Mesendoderm (in vitro differentiated cells): ENCODE measurements around the gene QSOX2.

Source experiments
- DNase-seq: peaks from one replicate; pipeline ENCODE4 v3.0.0; 2013
- H2AK5ac ChIP-seq: 2 replicates; pipeline ENCODE4 v1.6.1; 2013; ENCODE audit warnings: low read length, inconsistent platforms
- H2BK120ac ChIP-seq: 2 replicates; pipeline ENCODE4 v1.6.1; 2013; ENCODE audit warnings: low read depth, mild to moderate bottlenecking, low read length, moderate library complexity, mixed read lengths
- H2BK15ac ChIP-seq: replicated peaks from 2 replicates; pipeline ENCODE4 v1.6.1; 2013; ENCODE audit warnings: low read depth, mild to moderate bottlenecking, moderate library complexity
- H2BK5ac ChIP-seq: 2 replicates; pipeline ENCODE4 v1.6.1; 2013; ENCODE audit warnings: low read length, inconsistent platforms
- H3K18ac ChIP-seq: 2 replicates; pipeline ENCODE4 v1.6.1; 2013; ENCODE audit warnings: mild to moderate bottlenecking, low read length, mixed read lengths
- H3K23ac ChIP-seq: one replicate; pipeline ENCODE4 v1.6.1; 2013; ENCODE audit warnings: low read length
- H3K27ac ChIP-seq: 2 replicates; pipeline ENCODE4 v1.5.1; 2013; ENCODE audit warnings: low read depth, mild to moderate bottlenecking, inconsistent platforms, low read length, moderate library complexity
- H3K27me3 ChIP-seq: 2 replicates; pipeline ENCODE4 v1.6.1; 2013; ENCODE audit warnings: low read length, control low read depth, mild to moderate bottlenecking, inconsistent platforms; ENCODE audit not compliant: insufficient read depth, poor library complexity
- H3K36me3 ChIP-seq: 2 replicates; pipeline ENCODE4 v1.6.1; 2013; ENCODE audit warnings: low read length, inconsistent platforms; ENCODE audit not compliant: control insufficient read depth, insufficient read depth
- H3K4ac ChIP-seq: one replicate; pipeline ENCODE4 v1.6.1; 2013; ENCODE audit warnings: low read depth, mild to moderate bottlenecking, low read length, moderate library complexity
- H3K4me1 ChIP-seq: 2 replicates; pipeline ENCODE4 v1.6.1; 2013; ENCODE audit warnings: low read depth, low read length, inconsistent platforms; ENCODE audit not compliant: control insufficient read depth
- H3K4me2 ChIP-seq: 2 replicates; pipeline ENCODE4 v1.6.1; 2013; ENCODE audit warnings: low read length
- H3K4me3 ChIP-seq: 2 replicates; pipeline ENCODE4 v1.5.1; 2013; ENCODE audit warnings: mild to moderate bottlenecking, low read length
- H3K56ac ChIP-seq: one replicate; pipeline ENCODE4 v1.6.1; 2013; ENCODE audit warnings: low read length
- H3K79me1 ChIP-seq: 2 replicates; pipeline ENCODE4 v1.6.1; 2013; ENCODE audit warnings: low read length, inconsistent platforms
- H3K79me2 ChIP-seq: 2 replicates; pipeline ENCODE4 v1.6.1; 2013; ENCODE audit warnings: mild to moderate bottlenecking, low read length; ENCODE audit not compliant: control insufficient read depth, insufficient read depth
- H3K9ac ChIP-seq: 2 replicates; pipeline ENCODE4 v1.6.1; 2013; ENCODE audit warnings: low read length, inconsistent platforms
- H4K5ac ChIP-seq: one replicate; pipeline ENCODE4 v1.6.1; 2013; ENCODE audit warnings: low read length
- H4K8ac ChIP-seq: one replicate; pipeline ENCODE4 v1.6.1; 2013; ENCODE audit warnings: low read depth, mild to moderate bottlenecking, control low read depth, low read length, moderate library complexity
- WGBS: extraction: QIAGEN DNeasy Blood & Tissue Kit; methylation state at CpG from one replicate; pipeline ENCODE4 v1.1.7; 2013; ENCODE audit warnings: low lambda C conversion rate, missing lambda C conversion rate; ENCODE audit not compliant: insufficient coverage; ENCODE audit errors: extremely low coverage; 5-methylcytosine and 5-hydroxymethylcytosine counted together

Gene QSOX2

DNA sequence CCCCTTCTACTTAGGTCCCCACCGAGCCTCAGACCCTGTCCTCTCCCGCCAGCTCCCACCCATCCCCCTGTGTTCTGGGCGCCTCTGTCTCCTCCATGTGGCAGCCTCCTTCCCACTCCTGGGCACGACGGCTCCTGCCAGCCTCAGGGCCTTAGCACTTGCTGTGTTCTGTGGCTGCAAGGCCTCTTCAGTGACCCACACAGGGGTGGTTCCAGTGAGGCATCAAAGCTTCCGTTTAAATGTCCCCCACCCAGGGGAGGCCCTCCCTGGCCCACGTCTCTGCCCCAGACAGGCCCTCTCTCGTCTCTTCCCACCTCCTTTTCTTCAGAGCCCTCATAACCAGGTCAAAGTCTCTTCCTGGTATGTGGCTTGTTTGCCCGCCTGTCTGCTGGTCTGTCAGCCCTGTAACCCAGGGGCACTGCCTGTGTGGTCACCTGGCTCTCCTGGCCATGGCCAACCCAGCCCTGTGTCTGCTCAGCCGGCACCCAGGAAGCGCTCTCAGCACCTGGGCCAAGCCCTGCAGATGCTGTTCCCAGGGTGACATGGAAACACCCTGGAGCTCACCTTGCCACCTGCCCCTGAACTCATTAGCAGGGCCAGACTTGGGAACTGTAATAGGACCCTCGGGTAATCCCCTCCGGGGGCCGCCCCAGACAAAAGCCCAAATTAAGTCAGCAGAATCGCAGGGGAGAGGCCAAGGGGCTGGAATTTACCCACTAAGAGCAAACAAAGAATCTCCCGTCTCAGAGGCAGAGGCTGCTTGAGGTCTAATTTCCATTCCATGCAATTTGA, 74.4 kb downstream of the QSOX2 start:
- peak; percentile 86 for DNase-seq
- Histone ChIP-seq H3K27ac (peak overlapping the region; percentile 25), H3K36me3 (no peaks in the 10 kb centered on the region), H3K4me1 (peaks cover 3% of the 10 kb centered on the region), H3K79me2 (no peaks in the 10 kb centered on the region), H3K27me3 (no peaks in the 10 kb centered on the region), H3K4me3 (no peak overlapping the region), H2BK15ac (no peak overlapping the region), H2BK5ac (no peak overlapping the region), H3K4me2 (no peak overlapping the region), H3K4ac (no peak overlapping the region), H3K79me1 (no peaks in the 10 kb centered on the region), H4K5ac (no peak overlapping the region), H2BK120ac (no peak overlapping the region), H4K8ac (no peak overlapping the region), H3K18ac (no peak overlapping the region), H3K9ac (peak overlapping the region; percentile 27), H3K56ac (peak overlapping the region; percentile 60), H2AK5ac (no peak overlapping the region), H3K23ac (peak overlapping the region; percentile 80)
- WGBS, result no CpG with 5 or more reads among the region's 16 CpGs

DNA sequence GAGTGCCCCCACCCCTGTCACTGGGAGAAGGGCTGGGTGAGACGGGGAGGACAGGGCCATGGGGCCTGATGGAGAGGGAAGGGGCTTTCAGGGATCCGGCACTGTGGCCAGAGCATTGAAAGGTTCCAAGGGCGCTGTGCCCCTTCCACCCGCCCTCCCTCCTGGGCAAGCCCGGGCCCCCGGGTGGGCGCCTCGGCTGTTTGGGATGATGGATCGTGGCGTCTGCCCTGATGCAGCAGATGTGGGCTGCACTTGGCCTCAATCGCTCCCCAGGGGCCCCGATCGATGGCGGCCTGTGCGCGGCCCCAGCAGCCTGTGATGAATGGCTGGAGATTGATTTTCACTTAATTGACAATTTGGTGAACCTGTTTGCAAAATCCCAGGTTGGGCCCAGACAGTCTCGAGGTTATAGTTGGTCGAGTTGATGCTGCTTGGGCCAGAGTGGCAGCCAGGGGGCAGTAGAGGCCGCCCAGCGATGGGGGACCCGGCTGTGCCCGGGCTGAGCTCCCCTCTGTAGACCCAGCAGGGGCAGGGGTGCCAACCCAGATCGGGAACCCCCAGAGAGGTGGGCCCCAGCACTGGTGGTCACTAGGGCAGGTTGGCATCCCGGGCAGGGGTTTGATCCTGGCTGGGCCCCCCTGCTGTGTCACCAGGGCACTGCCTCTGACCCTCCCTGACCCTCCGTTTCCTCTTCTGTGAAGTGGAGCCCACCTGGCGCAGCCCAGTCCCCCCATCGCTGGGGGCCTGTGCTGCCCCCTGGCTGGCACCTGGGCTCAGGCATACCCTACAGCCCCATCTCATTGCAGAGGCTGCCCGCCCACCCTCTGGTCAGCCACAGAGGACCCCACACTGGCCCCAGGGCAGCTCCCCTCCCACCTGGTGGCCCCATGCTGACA, 75.4 kb downstream of the QSOX2 start:
- Histone ChIP-seq H3K36me3 (no peaks in the 10 kb centered on the region), H2BK5ac (no peak overlapping the region), H3K27me3 (no peaks in the 10 kb centered on the region), H2AK5ac (no peak overlapping the region), H3K79me1 (no peaks in the 10 kb centered on the region), H2BK15ac (no peak overlapping the region), H3K18ac (no peak overlapping the region), H3K4me2 (no peak overlapping the region), H3K9ac (no peak overlapping the region), H4K5ac (no peak overlapping the region), H3K56ac (no peak overlapping the region), H3K27ac (no peak overlapping the region), H4K8ac (no peak overlapping the region), H3K79me2 (no peaks in the 10 kb centered on the region), H3K4me3 (no peak overlapping the region), H3K23ac (no peak overlapping the region), H3K4me1 (peaks cover 3% of the 10 kb centered on the region), H2BK120ac (no peak overlapping the region), H3K4ac (no peak overlapping the region)
- no CpG with 5 or more reads among the region's 28 CpGs for WGBS
- no peak for DNase-seq

DNA sequence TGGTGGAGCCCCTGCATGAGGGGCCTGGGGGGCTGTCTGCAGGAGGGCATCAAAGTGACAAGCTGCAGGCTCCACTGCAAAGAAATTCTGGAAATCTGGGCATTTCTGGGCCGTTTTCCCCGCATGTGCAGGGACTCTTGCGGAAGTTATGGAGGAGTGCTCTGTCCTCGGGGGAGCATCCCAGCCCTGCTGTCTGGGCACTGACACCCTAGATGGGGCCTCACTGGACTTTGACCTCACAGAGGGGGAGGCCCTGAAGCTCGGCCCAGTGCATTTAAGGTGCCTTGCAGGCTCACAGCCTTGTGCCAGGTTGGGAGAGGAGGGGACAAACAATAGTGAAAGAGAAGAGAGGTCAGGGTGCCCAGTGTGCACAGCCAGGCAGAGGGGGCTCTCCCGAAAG, 76.1 kb downstream of the QSOX2 start:
- Histone ChIP-seq H3K4me3 (no peak overlapping the region), H2AK5ac (no peak overlapping the region), H4K8ac (no peak overlapping the region), H4K5ac (no peak overlapping the region), H3K23ac (no peak overlapping the region), H3K4me1 (peaks cover 3% of the 10 kb centered on the region), H2BK120ac (no peak overlapping the region), H3K4me2 (no peak overlapping the region), H3K56ac (no peak overlapping the region), H3K18ac (no peak overlapping the region), H3K27ac (no peak overlapping the region), H3K9ac (no peak overlapping the region), H3K79me1 (no peaks in the 10 kb centered on the region), H2BK15ac (no peak overlapping the region), H3K36me3 (no peaks in the 10 kb centered on the region), H3K4ac (no peak overlapping the region), H3K79me2 (no peaks in the 10 kb centered on the region), H3K27me3 (no peaks in the 10 kb centered on the region), H2BK5ac (no peak overlapping the region)
- WGBS, result no CpG with 5 or more reads among the region's 6 CpGs
- DNase-seq, result no peak

DNA sequence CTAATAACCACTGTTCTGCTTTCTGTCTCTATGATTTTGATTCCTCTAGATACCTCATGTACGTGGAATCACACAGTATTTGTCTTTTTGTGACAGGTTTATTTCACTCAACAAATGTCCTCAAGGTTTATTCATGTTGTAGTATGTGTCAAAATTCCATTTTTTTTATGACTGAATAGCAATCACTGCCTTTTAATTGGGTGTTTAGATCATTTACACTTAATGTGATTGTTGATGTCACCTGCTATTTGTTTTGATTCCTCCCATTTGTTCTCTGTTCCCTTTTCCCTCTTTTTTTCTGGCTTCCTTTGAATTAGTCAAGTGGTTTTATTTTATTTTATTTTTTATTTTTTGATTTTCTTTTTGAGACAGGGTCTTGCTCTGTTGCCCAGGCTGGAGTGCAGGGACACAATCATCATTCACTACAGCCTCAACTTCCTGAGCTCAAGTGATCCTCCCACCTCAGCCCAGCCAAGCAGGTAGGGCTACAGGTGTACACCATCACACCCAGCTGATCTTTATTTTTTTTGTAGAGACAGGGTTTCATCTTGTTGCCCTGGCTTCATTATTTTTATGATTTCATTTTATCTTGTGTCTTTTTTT, 82.3 kb downstream of the QSOX2 start:
- Histone ChIP-seq H3K56ac (no peak overlapping the region), H4K8ac (no peak overlapping the region), H3K4me2 (no peak overlapping the region), H2BK5ac (no peak overlapping the region), H2BK120ac (no peak overlapping the region), H3K27ac (no peak overlapping the region), H3K79me1 (no peaks in the 10 kb centered on the region), H3K4ac (no peak overlapping the region), H3K4me1 (no peaks in the 10 kb centered on the region), H3K9ac (no peak overlapping the region), H3K18ac (no peak overlapping the region), H3K27me3 (no peaks in the 10 kb centered on the region), H3K79me2 (no peaks in the 10 kb centered on the region), H3K4me3 (no peak overlapping the region), H2BK15ac (no peak overlapping the region), H4K5ac (no peak overlapping the region), H3K36me3 (no peaks in the 10 kb centered on the region), H3K23ac (no peak overlapping the region), H2AK5ac (no peak overlapping the region)
- no peak for DNase-seq
- no CpG with 5 or more reads among the region's 1 CpG for WGBS

DNA sequence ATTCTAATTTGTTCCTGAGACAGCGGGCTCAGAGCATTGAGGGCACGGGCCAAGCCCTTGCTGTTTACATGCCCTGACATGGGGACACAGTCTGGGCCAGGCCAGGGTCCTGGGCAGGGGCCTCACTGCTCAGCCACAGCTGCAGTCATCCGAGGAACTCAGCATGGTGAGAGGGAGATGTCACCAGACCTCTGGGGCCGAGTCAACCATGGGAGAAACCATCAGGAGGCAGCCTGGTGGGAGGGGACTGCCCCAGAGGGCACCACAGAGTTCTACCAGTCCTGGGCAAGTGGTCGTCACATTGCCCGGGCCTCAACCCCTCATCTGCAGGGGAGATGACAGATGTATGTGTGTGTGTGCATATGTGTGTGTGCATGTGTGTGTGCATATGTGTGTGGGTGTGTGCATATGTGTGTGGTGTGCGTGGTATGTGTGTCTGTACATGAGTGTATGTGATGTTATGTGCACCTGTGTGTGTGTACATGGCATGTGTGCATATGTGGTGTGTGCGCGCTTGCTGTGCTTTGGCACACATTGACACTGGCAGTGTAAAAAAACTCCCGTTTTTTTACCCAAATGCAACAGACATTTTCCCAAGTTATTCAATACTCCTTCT, 84.5 kb downstream of the QSOX2 start:
- no peak overlapping the region for H3K9ac ChIP-seq
- no peak overlapping the region for H4K8ac ChIP-seq
- no peaks in the 10 kb centered on the region for H3K79me2 ChIP-seq
- no peaks in the 10 kb centered on the region for H3K36me3 ChIP-seq
- H2AK5ac ChIP-seq, result no peak overlapping the region
- H3K18ac ChIP-seq, result no peak overlapping the region
- no peak overlapping the region for H2BK5ac ChIP-seq
- H3K27ac ChIP-seq, result no peak overlapping the region
- H3K4me1 ChIP-seq, result no peaks in the 10 kb centered on the region
- no peak overlapping the region for H3K23ac ChIP-seq
- H3K4ac ChIP-seq, result no peak overlapping the region
- WGBS, result no CpG with 5 or more reads among the region's 10 CpGs
- no peaks in the 10 kb centered on the region for H3K79me1 ChIP-seq
- no peak overlapping the region for H2BK15ac ChIP-seq
- H3K27me3 ChIP-seq, result no peaks in the 10 kb centered on the region
- H3K4me2 ChIP-seq, result no peak overlapping the region
- no peak for DNase-seq
- no peak overlapping the region for H4K5ac ChIP-seq
- H2BK120ac ChIP-seq, result no peak overlapping the region
- H3K56ac ChIP-seq, result no peak overlapping the region
- H3K4me3 ChIP-seq, result no peak overlapping the region
